ENCODE results near the gene RPL22. TPM values are rescaled to one million over a fixed set of nuclear protein-coding genes. Genes with fewer than 3 reads are reported as not detected.
A peak's percentile ranks its signal among the peaks of the same experiment; 100 is the strongest.

Gene RPL22
- total and polyA plus RNA-seq, 12 donors = 223 to 639 (median 277) TPM

GRCh38 chr1:6246497-6247467 is 47.4 kb upstream of the RPL22 start:
- peaks cover 21 to 96% (median 93%) of the 10 kb centered on the region in 7 donors for H3K27me3 ChIP-seq

GRCh38 chr1:6245869-6246496 is 46.6 kb upstream of the RPL22 start:
- peaks cover 0 to 48% (median 34%) of the 10 kb centered on the region in 9 donors for H3K4me1 ChIP-seq
- DNase-seq = no peak

More at GRCh38 chr1:6246497-6247467, 47.4 kb upstream of the RPL22 start:
- peak; percentile 93 to 99 (median 96) for TF ChIP-seq CTCF (IDR thresholded peaks at IDR 0.05)
- H3K36me3 ChIP-seq = no peaks in the 10 kb centered on the region
- no peaks in the 10 kb centered on the region for H3K9me3 ChIP-seq
- H3K4me1 ChIP-seq = peaks cover 0 to 43% (median 30%) of the 10 kb centered on the region in 9 donors
- H3K4me3 ChIP-seq = no peak overlapping the region
- WGBS, 2 donors = 6 to 7% methylated on average over 30 of the region's 30 CpGs
- ATAC-seq = peak; percentile 57 to 85 (median 66)
- peak; percentile 81 to 83 for DNase-seq
- intact Hi-C loops (cut with DNase I) = loop anchor here (1.0 to 10.0 kb wide), 16 partner anchors 36 to 194 kb away; partner anchors contain the start of gene CHD5 (in 1 of the 10)
- no peak overlapping the region for H3K27ac ChIP-seq

GRCh38 chr1:6245086-6245868 is 45.9 kb upstream of the RPL22 start:
- DNase-seq (peak; percentile 65 to 86), ATAC-seq (peak; percentile 73 to 85 (median 78))
- Histone ChIP-seq H3K9me3 (no peaks in the 10 kb centered on the region), H3K27me3 (peaks cover 24 to 96% (median 93%) of the 10 kb centered on the region in 7 donors), H3K4me3 (peak overlapping the region in 1 of 10 donors; percentile 3), H3K36me3 (no peaks in the 10 kb centered on the region), H3K4me1 (peaks cover 0 to 48% (median 34%) of the 10 kb centered on the region in 9 donors), H3K27ac (no peak overlapping the region)
- intact Hi-C loops (cut with DNase I) = loop anchor here in 8 of 10 donors (1.0 to 10.0 kb wide), 15 partner anchors 37 to 193 kb away; partner anchors contain the start of gene CHD5 (in 1 of the 8)
- TF ChIP-seq CTCF (IDR thresholded peaks at IDR 0.05) = peak; percentile 70 to 89 (median 82)
- 1% methylated on average over 65 to 79 of the region's 79 CpGs for WGBS, 2 donors

More at GRCh38 chr1:6245869-6246496, 46.6 kb upstream of the RPL22 start:
- Histone ChIP-seq H3K4me3 (peak overlapping the region in 1 of 10 donors; percentile 3), H3K27ac (no peak overlapping the region), H3K36me3 (no peaks in the 10 kb centered on the region), H3K27me3 (peaks cover 21 to 96% (median 93%) of the 10 kb centered on the region in 7 donors), H3K9me3 (no peaks in the 10 kb centered on the region)
- no peak for TF ChIP-seq CTCF (IDR thresholded peaks at IDR 0.05)
- 3% methylated on average over 47 to 49 of the region's 49 CpGs for WGBS, 2 donors
- intact Hi-C loops (cut with DNase I) = loop anchor here (1.0 to 10.0 kb wide), 20 partner anchors 36 to 194 kb away; partner anchors contain the start of gene CHD5 (in 1 of the 10)
- peak in 1 of 8 donors; percentile 3 for ATAC-seq
